Endothelial cell of umbilical vein (primary cell): ENCODE data around the gene HNRNPK. TPM values are rescaled to one million over a fixed set of nuclear protein-coding genes. Genes with fewer than 3 reads are reported as not detected.

Source experiments
- BruUV-seq: library from RNA; stranded (reverse); fragments of 400-500 nt; replicated peaks from 2 replicates; lab custom pipeline; 2021; lab: Mats Ljungman, UMichigan
- CTCF ChIA-PET: fragments of 300-600, 350-600 bp; sonication (Branson Sonifier 250); formaldehyde crosslinking; loops from one replicate; lab custom pipeline; 2021; ENCODE audit warnings: antibody characterized with exemption, inconsistent platforms; lab: Charles Lee
- POLR2A ChIA-PET: fragments of 300-600, 350-600 bp; sonication (Branson Sonifier 250); formaldehyde crosslinking; loops from one replicate; lab custom pipeline; 2021; ENCODE audit warnings: antibody characterized with exemption, inconsistent platforms; lab: Charles Lee
- DNase-seq: peaks from one replicate; pipeline ENCODE4 v3.0.0-alpha.2; 2011; ENCODE audit warnings: low read depth, low spot score
- FAIRE-seq: peaks from 2 replicates; lab custom pipeline; 2011; peaks lifted over from hg19 to GRCh38; lab: Jason Lieb, UNC
- H2AFZ ChIP-seq: 2 replicates; pipeline ENCODE4 v1.6.0; 2012; ENCODE audit warnings: low read depth, low read length, control low read depth, inconsistent platforms
- H3K27ac ChIP-seq: 2 replicates; pipeline ENCODE4 v1.5.1; 2011; ENCODE audit warnings: low read depth, mild to moderate bottlenecking, control low read depth, low read length, moderate library complexity; ENCODE audit not compliant: insufficient read depth
- H3K27me3 ChIP-seq, 2 experiments: 2 replicates each; pipeline versions ENCODE4 v1.6.0 to v1.6.1; 2011; ENCODE audit warnings: low read length in 2 of 2, mixed read lengths in 1 of 2; ENCODE audit not compliant: control insufficient read depth in 2 of 2, insufficient read depth in 2 of 2
- H3K36me3 ChIP-seq, 2 experiments: 2 replicates in 1 of 2; 3 replicates in 1 of 2; pipeline ENCODE4 v1.5.1; 2011; ENCODE audit warnings: low read length in 2 of 2, mild to moderate bottlenecking in 1 of 2, moderate library complexity in 1 of 2; ENCODE audit not compliant: control insufficient read depth in 2 of 2, insufficient read depth in 2 of 2; ENCODE audit errors: extremely low read depth in 1 of 2
- H3K4me1 ChIP-seq: 3 replicates; pipeline ENCODE4 v1.5.1; 2011; ENCODE audit warnings: mild to moderate bottlenecking, low read length; ENCODE audit not compliant: control insufficient read depth, insufficient read depth; ENCODE audit errors: extremely low read depth
- H3K4me2 ChIP-seq: 2 replicates; pipeline ENCODE4 v1.6.1; 2011; ENCODE audit warnings: low read length, control low read depth, mixed read lengths; ENCODE audit not compliant: insufficient read depth
- H3K4me3 ChIP-seq, 3 experiments: fragments of 200-600 bp in 1 of 3; sonication (generic), shearing (Covaris generic) in 1 of 3; replicated peaks in 1 of 3; 2 replicates each; pipeline ENCODE4 v1.5.1; 2011 to 2016; ENCODE audit warnings: control low read depth in 3 of 3, low read length in 3 of 3, mild to moderate bottlenecking in 2 of 3, inconsistent platforms in 1 of 3, low read depth in 1 of 3, moderate library complexity in 1 of 3; ENCODE audit not compliant: insufficient read depth in 1 of 3
- H3K79me2 ChIP-seq: 2 replicates; pipeline ENCODE4 v1.6.0; 2012; ENCODE audit warnings: low read length, inconsistent platforms; ENCODE audit not compliant: control insufficient read depth, insufficient read depth
- H3K9ac ChIP-seq: replicated peaks from 2 replicates; pipeline ENCODE3; 2011; ENCODE audit warnings: low read length, control low read depth; ENCODE audit not compliant: insufficient read depth; ENCODE audit errors: extremely low read depth
- H3K9me1 ChIP-seq: replicated peaks from 3 replicates; pipeline ENCODE4 v1.6.0; 2011; ENCODE audit warnings: mild to moderate bottlenecking, low read length; ENCODE audit not compliant: control insufficient read depth, insufficient read depth; ENCODE audit errors: extremely low read depth
- H3K9me3 ChIP-seq: replicated peaks from 2 replicates; pipeline ENCODE4 v1.5.1; 2012; ENCODE audit warnings: low read length, inconsistent platforms; ENCODE audit not compliant: control insufficient read depth, insufficient read depth
- H4K20me1 ChIP-seq: replicated peaks from 2 replicates; pipeline ENCODE3; 2011; ENCODE audit warnings: mild to moderate bottlenecking, low read length; ENCODE audit not compliant: control insufficient read depth, insufficient read depth; ENCODE audit errors: extremely low read depth
- CTCF ChIP-seq, 2 donors: IDR thresholded peaks; 1 replicate in 1 of 2; 2 replicates in 1 of 2; pipeline ENCODE4 v1.5.1; 2011; ENCODE audit warnings: low read length in 2 of 2, mild to moderate bottlenecking in 2 of 2, moderate library complexity in 2 of 2, control low read depth in 1 of 2, inconsistent platforms in 1 of 2, low read depth in 1 of 2; ENCODE audit not compliant: insufficient read depth in 1 of 2; ENCODE audit errors: extremely low read depth in 1 of 2
- EZH2 ChIP-seq: IDR thresholded peaks from 2 replicates; pipeline ENCODE4 v1.6.1; 2012; ENCODE audit warnings: borderline replicate concordance, low read depth, mild to moderate bottlenecking, moderate library complexity, low read length, inconsistent platforms; ENCODE audit not compliant: severe bottlenecking
- FOS ChIP-seq: IDR thresholded peaks from 2 replicates; pipeline ENCODE4 v1.6.1; 2011; ENCODE audit warnings: mild to moderate bottlenecking, low read length, moderate library complexity, borderline replicate concordance; ENCODE audit not compliant: insufficient read depth
- GATA2 ChIP-seq: IDR thresholded peaks from 2 replicates; pipeline ENCODE4 v1.7.0; 2011; ENCODE audit warnings: low read depth, mild to moderate bottlenecking, moderate library complexity, mixed read lengths, low read length; ENCODE audit not compliant: insufficient read length, insufficient read depth
- JUN ChIP-seq: IDR thresholded peaks from 2 replicates; pipeline ENCODE4 v1.6.1; 2011; ENCODE audit warnings: borderline replicate concordance, low read depth; ENCODE audit not compliant: insufficient read length, insufficient read depth
- MAX ChIP-seq: IDR thresholded peaks from 2 replicates; pipeline ENCODE4 v1.6.1; 2011; ENCODE audit not compliant: insufficient read depth, insufficient read length
- MYC ChIP-seq: IDR thresholded peaks from one replicate; pipeline ENCODE4 v1.6.1; 2011; ENCODE audit warnings: mild to moderate bottlenecking, low read depth, low read length
- POLR2A ChIP-seq: IDR thresholded peaks from 2 replicates; pipeline ENCODE4 v1.6.1; 2012; ENCODE audit warnings: low read depth, mild to moderate bottlenecking, control low read depth, low read length
- POLR2AphosphoS5 ChIP-seq: IDR thresholded peaks from 2 replicates; pipeline ENCODE4 v1.6.1; 2012; ENCODE audit warnings: low read depth, mild to moderate bottlenecking, control low read depth, low read length, moderate library complexity; ENCODE audit not compliant: insufficient read depth
- dilution Hi-C: fragments of 300-500 bp; cut with MboI; formaldehyde crosslinking; loops from one replicate; pipeline ENCODE4 v1.15.0; 2019; ENCODE audit warnings: low sequenced_read_pairs; ENCODE audit not compliant: extremely low pct_ligation_motif_present
- intact Hi-C: fragments of 100-400 bp; cut with micrococcal nuclease; formaldehyde crosslinking; loops from one replicate; pipeline ENCODE4 v1.10.0; 2022
- polyA plus RNA-seq, 4 experiments: library from polyadenylated mRNA; depleted of rRNA in 3 of 4; stranded (reverse) in 3 of 4; unstranded in 1 of 4; fragments of >200 nt; gene quantifications; 2 replicates each; pipeline versions ENCODE4 v1.2.1 to v1.2.3, GENCODE V29; 2011 to 2012; ENCODE audit warnings: missing spikeins in 1 of 4
- total RNA-seq: library from RNA; stranded (reverse); gene quantifications from 2 replicates; pipeline ENCODE4 v1.2.3, GENCODE V29; 2021

HNRNPK gene
- total and polyA plus RNA-seq, 2 donors (not counting 3 experiments of a cell fraction or from before 2014, with no cell fraction given) = 399 to 663 TPM

GRCh38 chr9:83969602-83970001 lies 10.4 kb downstream of the HNRNPK start:
- Histone ChIP-seq H3K9me3 (no peaks in the 10 kb centered on the region), H3K79me2 (peaks cover 33% of the 10 kb centered on the region), H3K4me3 (no peak overlapping the region), H3K36me3 (peaks cover 22 to 55% of the 10 kb centered on the region in 2 experiments), H3K4me2 (no peak overlapping the region), H3K27me3 (no peaks in the 10 kb centered on the region), H3K9ac (no peak overlapping the region), H4K20me1 (peaks cover 7% of the 10 kb centered on the region), H3K27ac (no peak overlapping the region), H2AFZ (no peak overlapping the region), H3K4me1 (no peaks in the 10 kb centered on the region), H3K9me1 (no peaks in the 10 kb centered on the region)
- CTCF ChIA-PET = interaction anchor here (1.7 to 2.2 kb wide), 2 partner anchors 9 to 291 kb away, joined by 5 to 6 read pairs; no protein-coding TSS in a partner anchor
- FAIRE-seq (no peak), DNase-seq (no peak)
- TF ChIP-seq FOS (no peak), MYC (no peak), POLR2AphosphoS5 (no peak), MAX (no peak), CTCF (IDR thresholded peaks at IDR 0.05; ENCODE audit: extremely low read depth in 1 of 2, insufficient read depth in 1 of 2, low read depth in 1 of 2, low read length in 2 of 2) (no peak), GATA2 (no peak), EZH2 (no peak), JUN (no peak), POLR2A (no peak)
- dilution Hi-C loops = no loop called here
- intact Hi-C loops = no loop called here
- POLR2A ChIA-PET = no interaction called here
- BruUV-seq = no TSS peak
